CD4-positive, alpha-beta T cell (primary cell): Measurements from ENCODE around the gene KLHL3. TPM values are rescaled to one million over a fixed set of nuclear protein-coding genes. Genes with fewer than 3 reads are reported as not detected.

ENCODE experiments used
- ATAC-seq: fragments of 200-7000 bp; cut with Tn5 transposase; one replicate; pipeline ENCODE4 v1.10.0; 2022; ENCODE audit warnings: mild to moderate bottlenecking; ENCODE audit not compliant: poor library complexity
- CTCF ChIA-PET: fragments of 350-600 bp; sonication (Branson Sonifier 250); formaldehyde crosslinking; loops from one replicate; lab custom pipeline; 2021; ENCODE audit warnings: antibody characterized with exemption, inconsistent platforms; lab: Charles Lee
- POLR2A ChIA-PET: fragments of 350-600 bp; sonication (Branson Sonifier 250); formaldehyde crosslinking; loops from one replicate; lab custom pipeline; 2021; ENCODE audit warnings: antibody characterized with exemption, inconsistent platforms; lab: Charles Lee
- DNase-seq, 14 experiments: peaks; one replicate each; pipeline ENCODE4 v3.0.0-alpha.2; 2013 to 2020; ENCODE audit warnings: mixed read lengths in 2 of 14
- H3K27ac ChIP-seq, 2 donors: one replicate each; pipeline versions ENCODE4 v1.5.1 to v1.7.0; 2013; ENCODE audit warnings: low read length in 2 of 2, low read depth in 1 of 2, mild to moderate bottlenecking in 1 of 2
- H3K27me3 ChIP-seq, 2 experiments: 1 replicate in 1 of 2; 2 replicates in 1 of 2; pipeline versions ENCODE4 v1.6.1 to v1.7.0; 2013; ENCODE audit warnings: low read length in 2 of 2, control low read depth in 1 of 2, mild to moderate bottlenecking in 1 of 2, moderate library complexity in 1 of 2; ENCODE audit not compliant: insufficient read depth in 2 of 2, control insufficient read depth in 1 of 2
- H3K36me3 ChIP-seq: one replicate; pipeline ENCODE4 v1.6.1; 2013; ENCODE audit warnings: low read length, control low read depth; ENCODE audit not compliant: insufficient read depth
- H3K4me1 ChIP-seq: one replicate; pipeline ENCODE4 v1.6.1; 2013; ENCODE audit warnings: low read length, control low read depth; ENCODE audit not compliant: insufficient read depth
- H3K4me3 ChIP-seq: one replicate; pipeline ENCODE4 v1.5.1; 2013; ENCODE audit warnings: mild to moderate bottlenecking, low read length, moderate library complexity
- H3K9me3 ChIP-seq, 2 experiments: 1 replicate in 1 of 2; 2 replicates in 1 of 2; pipeline versions ENCODE4 v1.6.1 to v1.7.0; 2013; ENCODE audit warnings: low read length in 2 of 2, mild to moderate bottlenecking in 2 of 2, control low read depth in 1 of 2, moderate library complexity in 1 of 2; ENCODE audit not compliant: control insufficient read depth in 1 of 2, insufficient read depth in 1 of 2
- H3K27ac Mint-ChIP-seq: one replicate; pipeline ENCODE4 v1.8.0; 2020; ENCODE audit warnings: mixed read lengths
- H3K27me3 Mint-ChIP-seq: one replicate; pipeline ENCODE4 v1.8.0; 2021; ENCODE audit warnings: mixed read lengths
- H3K36me3 Mint-ChIP-seq: one replicate; pipeline ENCODE4 v1.8.0; 2021; ENCODE audit warnings: low read depth, mixed read lengths
- H3K4me1 Mint-ChIP-seq: one replicate; pipeline ENCODE4 v1.8.0; 2021; ENCODE audit warnings: low read depth, mixed read lengths
- H3K4me3 Mint-ChIP-seq: one replicate; pipeline ENCODE4 v1.8.0; 2020; ENCODE audit warnings: mild to moderate bottlenecking, mixed read lengths
- H3K9me3 Mint-ChIP-seq: one replicate; pipeline ENCODE4 v1.8.0; 2020; ENCODE audit warnings: mixed read lengths
- intact Hi-C, 2 experiments: fragments of 100-400 bp; cut with DNase I in 1 of 2; cut with micrococcal nuclease in 1 of 2; formaldehyde crosslinking; loops; one replicate each; pipeline versions ENCODE4 v1.15.1 to v1.9.0; 2023 to 2025; cut with DNase I, micrococcal nuclease
- total RNA-seq, 174 experiments: library from RNA in 2 of 174; stranded (reverse) in 2 of 174; gene quantifications; one replicate each; pipeline ENCODE4 v1.2.3 and lab custom pipeline; 2021 to 2026
- TF ChIP-seq, protein P1 (sequence below): fragments of 200-600 bp; IDR thresholded peaks from one replicate; pipeline ENCODE4 v1.8.0; 2022; ENCODE audit warnings: antibody characterized with exemption, mild to moderate bottlenecking

KLHL3 gene
- total RNA-seq, 2 experiments from 2014 or later = 22.0 to 25.9 TPM

DNA sequence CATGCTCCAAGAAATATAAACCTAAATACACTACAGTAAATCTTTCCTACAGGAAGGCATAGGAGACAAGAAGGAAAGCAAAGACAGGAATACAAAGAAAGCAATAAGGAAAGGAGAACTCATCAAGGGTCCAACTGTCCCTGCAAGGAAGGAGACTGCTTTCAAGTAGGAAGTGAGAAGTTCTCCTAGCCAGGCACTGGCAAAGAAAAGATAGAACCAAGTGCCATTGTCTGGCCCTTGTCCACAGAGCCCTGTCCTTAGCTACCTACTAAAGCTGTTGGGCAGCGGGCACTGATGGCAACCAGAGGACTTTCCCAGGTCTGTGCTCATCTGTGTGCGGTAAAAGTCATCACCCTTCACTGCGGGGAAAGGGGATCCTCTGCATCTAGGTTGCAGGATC, 108.2 kb downstream of the KLHL3 start:
- H3K27ac ChIP-seq = no peak overlapping the region
- intact Hi-C loops = loop anchor here in 1 of 2 experiments (2.0 kb wide), 1 partner anchor 505 kb away; no protein-coding TSS in a partner anchor
- H3K4me3 ChIP-seq = no peak overlapping the region
- peaks cover 4% of the 10 kb centered on the region for H3K36me3 ChIP-seq
- TF ChIP-seq, protein P1, sequence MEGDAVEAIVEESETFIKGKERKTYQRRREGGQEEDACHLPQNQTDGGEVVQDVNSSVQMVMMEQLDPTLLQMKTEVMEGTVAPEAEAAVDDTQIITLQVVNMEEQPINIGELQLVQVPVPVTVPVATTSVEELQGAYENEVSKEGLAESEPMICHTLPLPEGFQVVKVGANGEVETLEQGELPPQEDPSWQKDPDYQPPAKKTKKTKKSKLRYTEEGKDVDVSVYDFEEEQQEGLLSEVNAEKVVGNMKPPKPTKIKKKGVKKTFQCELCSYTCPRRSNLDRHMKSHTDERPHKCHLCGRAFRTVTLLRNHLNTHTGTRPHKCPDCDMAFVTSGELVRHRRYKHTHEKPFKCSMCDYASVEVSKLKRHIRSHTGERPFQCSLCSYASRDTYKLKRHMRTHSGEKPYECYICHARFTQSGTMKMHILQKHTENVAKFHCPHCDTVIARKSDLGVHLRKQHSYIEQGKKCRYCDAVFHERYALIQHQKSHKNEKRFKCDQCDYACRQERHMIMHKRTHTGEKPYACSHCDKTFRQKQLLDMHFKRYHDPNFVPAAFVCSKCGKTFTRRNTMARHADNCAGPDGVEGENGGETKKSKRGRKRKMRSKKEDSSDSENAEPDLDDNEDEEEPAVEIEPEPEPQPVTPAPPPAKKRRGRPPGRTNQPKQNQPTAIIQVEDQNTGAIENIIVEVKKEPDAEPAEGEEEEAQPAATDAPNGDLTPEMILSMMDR = no peak
- ChIA-PET POLR2A (interaction anchor here (0.6 kb wide), 1 partner anchor 406 kb away, joined by 3 read pairs; no protein-coding TSS in a partner anchor), CTCF (interaction anchor here (0.9 kb wide), 1 partner anchor 13 kb away, joined by 3 read pairs; no protein-coding TSS in a partner anchor)
- no peaks in the 10 kb centered on the region for H3K4me1 ChIP-seq
- DNase-seq (no peak), ATAC-seq (no peak)
- Mint-ChIP-seq H3K27me3 (no peaks in the 10 kb centered on the region), H3K9me3 (no peaks in the 10 kb centered on the region), H3K27ac (no peak overlapping the region), H3K36me3 (peaks cover 66% of the 10 kb centered on the region), H3K4me1 (no peaks in the 10 kb centered on the region), H3K4me3 (no peak overlapping the region)
- H3K9me3 ChIP-seq = no peaks in the 10 kb centered on the region
- H3K27me3 ChIP-seq = no peaks in the 10 kb centered on the region

DNA sequence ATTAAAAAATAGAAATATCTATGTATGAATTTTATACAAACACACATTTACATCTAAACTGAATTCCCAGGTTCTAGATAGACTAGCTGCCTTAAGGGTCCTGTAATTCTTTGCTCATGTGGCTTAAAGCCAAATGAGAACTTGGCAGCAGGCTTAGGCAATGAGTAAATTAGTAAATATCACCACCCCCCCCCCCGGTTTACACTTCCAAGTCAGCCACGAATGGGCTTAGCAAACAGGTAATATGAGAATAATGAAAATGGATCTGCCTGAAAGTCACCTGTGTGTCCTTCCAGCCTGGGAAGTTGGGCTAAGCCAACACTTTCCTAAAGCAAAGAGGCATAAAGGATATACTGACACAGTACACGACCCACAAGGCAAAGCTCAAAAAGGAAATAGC, 108.6 kb downstream of the KLHL3 start:
- intact Hi-C loops = no loop called here

GRCh38 chr5:137624786-137625349, 111.0 kb downstream of the KLHL3 start:
- Histone ChIP-seq H3K27me3 (no peaks in the 10 kb centered on the region), H3K9me3 (no peaks in the 10 kb centered on the region), H3K4me1 (no peaks in the 10 kb centered on the region), H3K36me3 (peaks cover 23% of the 10 kb centered on the region), H3K4me3 (no peak overlapping the region), H3K27ac (no peak overlapping the region)
- Mint-ChIP-seq H3K36me3 (peaks cover 82% of the 10 kb centered on the region), H3K4me3 (no peak overlapping the region), H3K9me3 (no peaks in the 10 kb centered on the region), H3K27ac (no peak overlapping the region), H3K4me1 (no peaks in the 10 kb centered on the region), H3K27me3 (no peaks in the 10 kb centered on the region)
- POLR2A ChIA-PET = interaction anchor here (1.0 kb wide), 1 partner anchor 323 kb away, joined by 3 read pairs; no protein-coding TSS in a partner anchor
- TF ChIP-seq, protein P1 = no peak
- DNase-seq (no peak), ATAC-seq (no peak)
- intact Hi-C loops = no loop called here
- CTCF ChIA-PET = no interaction called here

More for the DNA sequence above, 108.6 kb downstream of the KLHL3 start:
- Mint-ChIP-seq H3K27me3 (no peaks in the 10 kb centered on the region), H3K27ac (no peak overlapping the region), H3K4me3 (no peak overlapping the region), H3K36me3 (peaks cover 66% of the 10 kb centered on the region), H3K9me3 (no peaks in the 10 kb centered on the region), H3K4me1 (no peaks in the 10 kb centered on the region)
- ChIA-PET CTCF (interaction anchor here (0.9 to 1.1 kb wide), 2 partner anchors 13 to 506 kb away, joined by 3 read pairs; no protein-coding TSS in a partner anchor), POLR2A (interaction anchor here (0.6 kb wide), 1 partner anchor 406 kb away, joined by 3 read pairs; no protein-coding TSS in a partner anchor)
- TF ChIP-seq, protein P1 = no peak
- H3K27ac ChIP-seq = no peak overlapping the region
- no peaks in the 10 kb centered on the region for H3K27me3 ChIP-seq
- no peak overlapping the region for H3K4me3 ChIP-seq
- H3K9me3 ChIP-seq = no peaks in the 10 kb centered on the region
- no peak for DNase-seq
- peaks cover 4% of the 10 kb centered on the region for H3K36me3 ChIP-seq
- no peaks in the 10 kb centered on the region for H3K4me1 ChIP-seq
- no peak for ATAC-seq
